ENCODE measurements around the gene CLSTN2. TPM values are rescaled to one million over a fixed set of nuclear protein-coding genes. Genes with fewer than 3 reads are reported as not detected.

Gene CLSTN2
- total and polyA plus RNA-seq, 2 of the 13 experiments (the other 11 are each of a cell fraction or from before 2014, with no cell fraction given): not detected

- 8% methylated on average over 3 of the region's 3 CpGs for WGBS (ENCODE audit: low lambda C conversion rate)
- in situ Hi-C loops (cut with HindIII; ENCODE audit: extremely low pct_ligation_motif_present, low pct_unique_long_range_greater_than_20kb): no loop called here
- FAIRE-seq: no peak
These were observed 350.4 kb downstream of the CLSTN2 start for GRCh38 chr3:140285380-140285779.

More at GRCh38 chr3:140285380-140285779, 350.4 kb downstream of the CLSTN2 start:
- ATAC-seq (no peak), DNase-seq (ENCODE audit: low spot score) (no peak)
- no peaks in the 10 kb centered on the region for H3K9me3 ChIP-seq (ENCODE audit: low read length)
- no peaks in the 10 kb centered on the region for H4K20me1 ChIP-seq (ENCODE audit: insufficient read depth, low read length)
- H3K27me3 ChIP-seq (ENCODE audit: control insufficient read depth in 1 of 2, insufficient read depth in 2 of 2, low read length in 2 of 2): no peaks in the 10 kb centered on the region; a peak in 1 of 5 replicates
- no peak overlapping the region for H3K4me2 ChIP-seq (ENCODE audit: low read depth, low read length)
- no peak for TF ChIP-seq ZKSCAN8 (CRISPR knock-in tag; IDR thresholded peaks at IDR 0.05; ENCODE audit: borderline replicate concordance)
- TF ChIP-seq MIXL1 (CRISPR knock-in tag; IDR thresholded peaks at IDR 0.05): no peak
- no peak for TF ChIP-seq NR2C2 (CRISPR knock-in tag; IDR thresholded peaks at IDR 0.05; ENCODE audit: borderline replicate concordance)
- no peak for TF ChIP-seq ETS1 (CRISPR knock-in tag; IDR thresholded peaks at IDR 0.05)
- TF ChIP-seq FOXC1 (CRISPR knock-in tag; IDR thresholded peaks at IDR 0.05; ENCODE audit: borderline replicate concordance): no peak
- TF ChIP-seq KAT2B (IDR thresholded peaks at IDR 0.05; ENCODE audit: borderline replicate concordance, low read depth, low read length): no peak
- no peak for TF ChIP-seq ATM (IDR thresholded peaks at IDR 0.05; ENCODE audit: borderline replicate concordance)
- TF ChIP-seq TAF1 (CRISPR knock-in tag; IDR thresholded peaks at IDR 0.05): no peak
- TF ChIP-seq SMC3 (IDR thresholded peaks at IDR 0.05; ENCODE audit: low read length): no peak
- no peak for TF ChIP-seq EEA1 (CRISPR knock-in tag; IDR thresholded peaks at IDR 0.05; ENCODE audit: borderline replicate concordance)
- TF ChIP-seq MED13 (CRISPR knock-in tag; IDR thresholded peaks at IDR 0.05): no peak
- no peak for TF ChIP-seq GPBP1L1 (CRISPR knock-in tag; IDR thresholded peaks at IDR 0.05)
- no peak for TF ChIP-seq ZFP41 (CRISPR knock-in tag; IDR thresholded peaks at IDR 0.05; ENCODE audit: borderline replicate concordance)
- no peak overlapping the region for H3K4me3 ChIP-seq (replicated peaks in 1 of 3; ENCODE audit: insufficient read depth in 1 of 3, low read depth in 2 of 3, low read length in 3 of 3)
- BruUV-seq (replicated peaks): no TSS peak
- no peaks in the 10 kb centered on the region for H3K4me1 ChIP-seq (ENCODE audit: insufficient read depth, low read length)
- intact Hi-C loops (cut with micrococcal nuclease; ENCODE audit: unreplicated experiment): no loop called here
- H3K9ac ChIP-seq (ENCODE audit: insufficient read depth, low read depth, low read length): no peak overlapping the region
- H3K36me3 ChIP-seq (replicated peaks in 1 of 2; ENCODE audit: control insufficient read depth in 1 of 2, insufficient read depth in 2 of 2, low read length in 2 of 2): no peaks in the 10 kb centered on the region
- ChIA-PET CTCF (ENCODE audit: low intra/inter-chr PET ratio, low total read pairs) (no interaction called here), POLR2A (no interaction called here)
- H2AFZ ChIP-seq (ENCODE audit: low read length): no peak overlapping the region
- no peak overlapping the region for H3K27ac ChIP-seq (ENCODE audit: extremely low read length, insufficient read depth, low read length)
- H3K79me2 ChIP-seq (ENCODE audit: insufficient read depth, low read length): no peaks in the 10 kb centered on the region
